C4-2B (cell line): ENCODE results near the gene KRT73.

Source experiments
- CTCF ChIP-seq: fragments of 450-650 bp; conservative IDR thresholded peaks from 2 replicates; pipeline ENCODE4 v1.5.1; 2017; ENCODE audit warnings: mild to moderate bottlenecking
- ZFX ChIP-seq: fragments of 450-650 bp; IDR thresholded peaks from 2 replicates; pipeline ENCODE4 v1.6.1; 2017

- TF ChIP-seq CTCF: no peak
- TF ChIP-seq ZFX: no peak
These were observed 17.3 kb downstream of the KRT73 start, which contains the start of gene KRT72 for GRCh38 chr12:52600941-52601481.
